IMR-90 (cell line): ENCODE results near the gene TACC3. TPM values are rescaled to one million over a fixed set of nuclear protein-coding genes. Genes with fewer than 3 reads are reported as not detected.

Source experiments
- ATAC-seq: fragments of 200-7000 bp; cut with Tn5 transposase; 2 replicates; pipeline ENCODE4 v1.9.1; 2020; ENCODE audit warnings: low read depth, mild to moderate bottlenecking, moderate library complexity
- BruUV-seq: library from RNA; stranded (reverse); fragments of 400-500 nt; replicated peaks from 2 replicates; lab custom pipeline; 2021; lab: Mats Ljungman, UMichigan
- CTCF ChIA-PET: fragments of 300-600 bp; formaldehyde crosslinking; extraction: SDS; loops from one replicate; lab custom pipeline; 2021; ENCODE audit warnings: antibody characterized with exemption; lab: Yijun Ruan, JAX
- POLR2A ChIA-PET: fragments of 300-600 bp; sonication (Branson Sonifier 250); formaldehyde crosslinking; loops from one replicate; lab custom pipeline; 2022; ENCODE audit warnings: antibody characterized with exemption; ENCODE audit not compliant: unreplicated experiment; lab: Charles Lee
- DNase-seq: peaks from one replicate; pipeline ENCODE4 v3.0.0; 2013
- H2AFZ ChIP-seq: replicated peaks from 2 replicates; pipeline ENCODE3; 2013; ENCODE audit warnings: low read length, mild to moderate bottlenecking; ENCODE audit not compliant: poor library complexity
- H2AK5ac ChIP-seq: 2 replicates; pipeline ENCODE4 v1.6.1; 2013; ENCODE audit warnings: low read depth, low read length, inconsistent platforms
- H2AK9ac ChIP-seq: replicated peaks from 2 replicates; pipeline ENCODE3; 2013; ENCODE audit warnings: mild to moderate bottlenecking, low read depth, low read length, moderate library complexity; ENCODE audit not compliant: poor library complexity
- H2BK120ac ChIP-seq: 2 replicates; pipeline ENCODE4 v1.6.1; 2013; ENCODE audit warnings: low read depth, low read length, inconsistent platforms
- H2BK15ac ChIP-seq: 3 replicates; pipeline ENCODE4 v1.6.1; 2013; ENCODE audit warnings: low read depth, low read length, inconsistent platforms
- H2BK20ac ChIP-seq: 2 replicates; pipeline ENCODE4 v1.6.1; 2013; ENCODE audit warnings: low read depth, mild to moderate bottlenecking, inconsistent platforms, low read length, moderate library complexity
- H2BK5ac ChIP-seq: 2 replicates; pipeline ENCODE4 v1.6.1; 2013; ENCODE audit warnings: mild to moderate bottlenecking, low read depth, low read length, inconsistent platforms; ENCODE audit not compliant: poor library complexity, severe bottlenecking
- H3K14ac ChIP-seq: replicated peaks from 2 replicates; pipeline ENCODE4 v1.6.1; 2013; ENCODE audit warnings: low read depth, low read length, inconsistent platforms
- H3K18ac ChIP-seq: 2 replicates; pipeline ENCODE4 v1.6.1; 2013; ENCODE audit warnings: low read depth, low read length, control low read depth
- H3K23ac ChIP-seq: 2 replicates; pipeline ENCODE4 v1.6.1; 2013; ENCODE audit warnings: low read depth, low read length, inconsistent platforms
- H3K27ac ChIP-seq: 2 replicates; pipeline ENCODE4 v1.5.1; 2013; ENCODE audit warnings: mild to moderate bottlenecking, control low read depth, low read length; ENCODE audit not compliant: insufficient read depth
- H3K27me3 ChIP-seq: 2 replicates; pipeline ENCODE4 v1.6.1; 2013; ENCODE audit warnings: low read length; ENCODE audit not compliant: control insufficient read depth, insufficient read depth
- H3K36me3 ChIP-seq: 2 replicates; pipeline ENCODE4 v1.6.1; 2013; ENCODE audit warnings: low read length, mixed read lengths; ENCODE audit not compliant: control insufficient read depth, insufficient read depth
- H3K4ac ChIP-seq: 2 replicates; pipeline ENCODE4 v1.6.1; 2013; ENCODE audit warnings: low read depth, low read length, inconsistent platforms
- H3K4me1 ChIP-seq: 2 replicates; pipeline ENCODE4 v1.6.1; 2013; ENCODE audit warnings: low read length, mixed read lengths; ENCODE audit not compliant: control insufficient read depth, insufficient read depth
- H3K4me2 ChIP-seq: 2 replicates; pipeline ENCODE4 v1.6.1; 2013; ENCODE audit warnings: low read depth, mild to moderate bottlenecking, control low read depth, low read length, moderate library complexity
- H3K4me3 ChIP-seq: 2 replicates; pipeline ENCODE4 v1.5.1; 2013; ENCODE audit warnings: low read depth, mild to moderate bottlenecking, control low read depth, low read length, moderate library complexity; ENCODE audit not compliant: insufficient read depth
- H3K56ac ChIP-seq: 2 replicates; pipeline ENCODE4 v1.6.1; 2013; ENCODE audit warnings: low read length, inconsistent platforms; ENCODE audit not compliant: insufficient read depth; ENCODE audit errors: extremely low read depth
- H3K79me1 ChIP-seq, 2 experiments: 2 replicates each; pipeline ENCODE4 v1.6.1; 2013; ENCODE audit warnings: low read length in 2 of 2, inconsistent platforms in 1 of 2, low read depth in 1 of 2
- H3K9ac ChIP-seq: 2 replicates; pipeline ENCODE4 v1.6.1; 2013; ENCODE audit warnings: low read depth, low read length, control low read depth
- H3K9me1 ChIP-seq: 2 replicates; pipeline ENCODE4 v1.6.1; 2013; ENCODE audit warnings: low read length, inconsistent platforms; ENCODE audit not compliant: insufficient read depth
- H3K9me3 ChIP-seq: 2 replicates; pipeline ENCODE4 v1.6.1; 2013; ENCODE audit warnings: low read length; ENCODE audit not compliant: control insufficient read depth, insufficient read depth
- H4K20me1 ChIP-seq: 2 replicates; pipeline ENCODE4 v1.6.1; 2013; ENCODE audit warnings: low read length, inconsistent platforms; ENCODE audit not compliant: insufficient read depth
- H4K5ac ChIP-seq: 2 replicates; pipeline ENCODE4 v1.6.1; 2013; ENCODE audit warnings: mild to moderate bottlenecking, low read depth, low read length, control low read depth
- H4K8ac ChIP-seq, 2 experiments: 2 replicates each; pipeline ENCODE4 v1.6.1; 2013; ENCODE audit warnings: low read depth in 2 of 2, low read length in 2 of 2, control low read depth in 1 of 2, inconsistent platforms in 1 of 2
- H4K91ac ChIP-seq: 2 replicates; pipeline ENCODE4 v1.6.1; 2013; ENCODE audit warnings: low read depth, low read length, inconsistent platforms; ENCODE audit not compliant: insufficient read depth
- ELK1 ChIP-seq: fragments of 150-350 bp; IDR thresholded peaks from 2 replicates; pipeline ENCODE4 v1.6.1; 2016; ENCODE audit warnings: low read depth, mild to moderate bottlenecking, low read length, moderate library complexity, borderline replicate concordance
- RFX5 ChIP-seq: IDR thresholded peaks from 2 replicates; pipeline ENCODE4 v1.8.0; 2012; ENCODE audit warnings: low read depth, mild to moderate bottlenecking, low read length, moderate library complexity
- WGBS, 2 experiments: methylation state at CpG; one replicate each; pipeline versions ENCODE4 v1.1.5 to v1.1.7; 2013; ENCODE audit warnings: missing lambda C conversion rate in 2 of 2; ENCODE audit not compliant: insufficient read length in 1 of 2; ENCODE audit errors: extremely low coverage in 2 of 2; 5-methylcytosine and 5-hydroxymethylcytosine counted together
- dilution Hi-C: fragments of 300-500 bp; cut with HindIII; formaldehyde crosslinking; loops from one replicate; pipeline ENCODE4 v1.14.3; 2018; ENCODE audit warnings: low sequenced_read_pairs; ENCODE audit not compliant: unreplicated experiment
- in situ Hi-C: fragments of 300-500 bp; cut with MboI; formaldehyde crosslinking; loops from 3 replicates; pipeline ENCODE4 v1.14.3; 2019; ENCODE audit warnings: low sequenced_read_pairs, inconsistent platforms, mixed read lengths
- intact Hi-C: fragments of 100-400 bp; cut with micrococcal nuclease; formaldehyde crosslinking; loops from 2 replicates; pipeline ENCODE4 v1.10.0; 2022
- polyA plus RNA-seq, 3 experiments: library from polyadenylated mRNA; depleted of rRNA; stranded (reverse); fragments of >200 nt; gene quantifications; 2 replicates each; pipeline ENCODE4 v1.2.3, GENCODE V29; 2012; ENCODE audit warnings: low replicate concordance in 1 of 3
- total RNA-seq: library from RNA; depleted of rRNA; stranded (reverse); fragments of >200 nt; gene quantifications from 2 replicates; pipeline ENCODE4 v1.2.3, GENCODE V29; 2012

TACC3 gene
- total and polyA plus RNA-seq, 2 of the 4 experiments (the other 2 are of a cell fraction): 15.1 to 49.7 TPM

DNA sequence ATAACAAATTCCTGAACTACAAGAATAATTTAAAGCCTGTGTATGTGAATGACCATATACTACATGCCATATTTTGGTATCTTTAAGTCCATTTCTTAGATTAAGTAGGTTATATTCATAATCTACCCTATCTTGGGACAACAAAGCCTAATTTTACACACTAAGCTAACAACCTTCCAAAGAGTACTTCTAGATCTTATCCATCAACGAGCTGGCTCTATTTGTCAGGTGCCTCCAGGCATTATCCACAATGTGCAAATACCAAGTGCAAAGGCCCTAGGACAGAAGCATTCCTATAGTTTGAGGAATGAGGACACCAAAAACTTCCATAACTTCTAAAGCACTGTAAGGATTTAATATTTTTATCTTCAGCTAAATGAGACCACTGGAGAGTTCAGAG lies 12.7 kb upstream of the TACC3 start:
- WGBS, 2 experiments: no CpG with 5 or more reads among the region's 1 CpG
- dilution Hi-C loops (no loop called here), in situ Hi-C loops (no loop called here), intact Hi-C loops (no loop called here)
- no peak overlapping the region for H3K9ac ChIP-seq
- H3K36me3 ChIP-seq: peaks cover 15% of the 10 kb centered on the region
- H2BK20ac ChIP-seq: no peak overlapping the region
- no peak overlapping the region for H4K5ac ChIP-seq
- no TSS peak for BruUV-seq
- ChIA-PET POLR2A (no interaction called here), CTCF (interaction anchor here (1.3 to 1.4 kb wide), 2 partner anchors 9 to 15 kb away, joined by 4 to 6 read pairs; no protein-coding TSS in a partner anchor)
- no peak overlapping the region for H3K56ac ChIP-seq
- TF ChIP-seq RFX5 (no peak), ELK1 (no peak)
- no peak overlapping the region for H3K4me2 ChIP-seq
- H2BK15ac ChIP-seq: no peak overlapping the region
- peaks cover 11% of the 10 kb centered on the region for H3K4me1 ChIP-seq
- no peak overlapping the region for H2AK5ac ChIP-seq
- H2AK9ac ChIP-seq: no peak overlapping the region
- H4K8ac ChIP-seq: no peak overlapping the region
- ATAC-seq (no peak), DNase-seq (no peak)
- H3K9me1 ChIP-seq: peaks cover 13% of the 10 kb centered on the region; the same call in 1 of the 2 replicates
- no peak overlapping the region for H2BK120ac ChIP-seq
- H3K14ac ChIP-seq: no peak overlapping the region
- H3K4ac ChIP-seq: no peak overlapping the region
- peaks cover 63% of the 10 kb centered on the region for H4K20me1 ChIP-seq
- H3K4me3 ChIP-seq: no peak overlapping the region
- H4K91ac ChIP-seq: no peak overlapping the region
- peak overlapping the region; percentile 45; the same call in 1 of the 2 replicates for H3K23ac ChIP-seq
- no peaks in the 10 kb centered on the region for H3K9me3 ChIP-seq
- H3K79me1 ChIP-seq: peaks cover 22 to 71% of the 10 kb centered on the region in 2 experiments
- H3K18ac ChIP-seq: no peak overlapping the region
- no peaks in the 10 kb centered on the region for H3K27me3 ChIP-seq
- H3K27ac ChIP-seq: no peak overlapping the region
- H2AFZ ChIP-seq: no peak overlapping the region
- H2BK5ac ChIP-seq: no peak overlapping the region
